ENCODE measurements around the gene CCL21.

Gene CCL21

DNA sequence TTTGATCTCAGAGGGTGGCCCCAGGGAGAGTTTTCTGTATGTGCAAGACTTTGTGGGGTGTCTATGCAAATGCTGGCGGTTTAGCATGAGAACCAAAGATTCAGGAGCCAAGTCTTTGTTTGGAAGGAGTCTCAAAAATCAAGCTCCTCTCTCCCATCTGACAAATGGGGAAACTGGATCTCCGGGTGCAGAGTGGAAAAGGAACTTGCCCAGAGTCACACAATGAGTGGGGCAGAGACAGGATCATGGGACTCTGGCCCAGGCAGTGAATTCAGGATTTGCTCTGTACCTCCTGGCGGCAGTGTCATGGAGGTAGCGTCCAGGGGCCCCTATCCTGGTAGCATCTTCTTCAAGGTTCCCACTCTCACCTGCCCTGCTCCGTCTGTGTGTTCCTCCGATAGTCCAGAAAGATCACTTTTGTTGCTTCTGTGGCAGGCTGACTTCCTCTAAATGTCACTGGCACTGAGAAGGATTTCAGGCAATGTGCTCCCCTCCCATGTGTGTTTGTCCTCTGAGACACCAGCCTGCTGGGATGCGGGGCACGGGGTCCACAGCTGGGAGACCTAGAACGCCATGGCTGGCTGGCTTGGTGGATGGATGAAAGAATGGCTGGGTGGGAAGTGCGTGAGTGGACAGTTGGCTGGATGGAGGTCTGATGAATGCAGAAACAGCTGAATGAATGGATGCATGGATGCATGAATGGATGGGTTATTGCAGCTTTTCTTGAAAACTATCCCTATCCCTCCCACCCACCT is 22.5 kb downstream of the CCL21 start:
- Histone ChIP-seq H3K27ac (ENCODE audit: low read depth, low read length) (no peak overlapping the region), H3K36me3 (ENCODE audit: control insufficient read depth, insufficient read depth, low read length) (no peaks in the 10 kb centered on the region), H3K9ac (ENCODE audit: low read depth, low read length) (no peak overlapping the region), H3K4me3 (ENCODE audit: low read depth, low read length) (no peak overlapping the region), H3K9me3 (ENCODE audit: control insufficient read depth, insufficient read depth, low read length) (no peaks in the 10 kb centered on the region), H3K4me1 (ENCODE audit: control insufficient read depth, insufficient read depth, low read length) (peaks cover 8% of the 10 kb centered on the region; the same call in 1 of the 2 replicates), H3K27me3 (ENCODE audit: control insufficient read depth, insufficient read depth, low read length) (no peaks in the 10 kb centered on the region)

GRCh38 chr9:34686732-34687131 is 23.2 kb downstream of the CCL21 start:
- Histone ChIP-seq H3K4me3 (ENCODE audit: low read depth, low read length) (no peak overlapping the region), H3K4me1 (ENCODE audit: control insufficient read depth, insufficient read depth, low read length) (peaks cover 8% of the 10 kb centered on the region; the same call in 1 of the 2 replicates), H3K36me3 (ENCODE audit: control insufficient read depth, insufficient read depth, low read length) (no peaks in the 10 kb centered on the region), H3K9ac (ENCODE audit: low read depth, low read length) (no peak overlapping the region), H3K27me3 (ENCODE audit: control insufficient read depth, insufficient read depth, low read length) (no peaks in the 10 kb centered on the region), H3K9me3 (ENCODE audit: control insufficient read depth, insufficient read depth, low read length) (no peaks in the 10 kb centered on the region), H3K27ac (ENCODE audit: low read depth, low read length) (no peak overlapping the region)

DNA sequence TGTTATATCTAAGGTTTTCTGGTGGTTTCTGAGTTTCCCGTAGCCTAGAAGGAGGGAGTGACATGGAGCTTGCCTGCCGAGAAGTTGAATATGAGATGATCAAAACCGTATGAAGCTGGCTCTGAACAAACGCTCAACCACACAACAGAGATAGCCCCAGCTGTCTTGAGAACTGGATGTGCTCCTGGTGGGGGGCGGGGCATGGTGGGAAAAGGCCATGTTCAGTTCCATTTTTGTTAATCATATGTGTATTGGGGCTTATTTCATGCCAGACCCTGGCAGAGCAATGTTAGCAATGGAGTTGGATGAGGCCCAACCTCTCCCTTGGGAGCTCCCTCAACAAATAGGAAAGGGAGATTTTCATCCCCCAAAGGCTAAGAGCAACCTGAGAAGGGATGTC is 23.7 kb downstream of the CCL21 start:
- Histone ChIP-seq H3K4me1 (ENCODE audit: control insufficient read depth, insufficient read depth, low read length) (peaks cover 8% of the 10 kb centered on the region; the same call in 1 of the 2 replicates), H3K27me3 (ENCODE audit: control insufficient read depth, insufficient read depth, low read length) (no peaks in the 10 kb centered on the region), H3K36me3 (ENCODE audit: control insufficient read depth, insufficient read depth, low read length) (no peaks in the 10 kb centered on the region), H3K27ac (ENCODE audit: low read depth, low read length) (no peak overlapping the region), H3K9me3 (ENCODE audit: control insufficient read depth, insufficient read depth, low read length) (no peaks in the 10 kb centered on the region), H3K4me3 (ENCODE audit: low read depth, low read length) (no peak overlapping the region), H3K9ac (ENCODE audit: low read depth, low read length) (no peak overlapping the region)

DNA sequence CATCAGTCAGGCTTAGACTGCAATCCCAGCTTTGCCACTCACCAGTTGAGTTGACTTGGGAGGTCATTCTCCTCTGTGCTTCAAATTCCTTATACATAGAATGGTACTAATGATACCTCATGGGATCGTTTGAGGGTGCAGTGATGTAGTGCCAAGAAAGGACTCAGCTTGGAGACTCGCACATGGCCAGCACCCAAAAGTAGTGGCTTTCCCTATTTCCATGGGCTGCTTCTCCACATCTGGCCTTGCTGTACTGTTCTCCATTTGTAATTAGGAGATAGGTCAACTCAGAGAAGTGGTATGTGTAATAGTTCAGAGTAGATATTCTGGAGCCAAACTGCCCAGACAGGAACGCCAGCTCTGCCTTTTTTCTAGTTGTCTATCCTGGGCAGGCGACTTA is 24.3 kb downstream of the CCL21 start:
- H3K4me3 ChIP-seq (ENCODE audit: low read depth, low read length) = no peak overlapping the region
- no peak overlapping the region for H3K27ac ChIP-seq (ENCODE audit: low read depth, low read length)
- no peaks in the 10 kb centered on the region for H3K36me3 ChIP-seq (ENCODE audit: control insufficient read depth, insufficient read depth, low read length)
- no peaks in the 10 kb centered on the region for H3K9me3 ChIP-seq (ENCODE audit: control insufficient read depth, insufficient read depth, low read length)
- peaks cover 8% of the 10 kb centered on the region; the same call in 1 of the 2 replicates for H3K4me1 ChIP-seq (ENCODE audit: control insufficient read depth, insufficient read depth, low read length)
- H3K9ac ChIP-seq (ENCODE audit: low read depth, low read length) = no peak overlapping the region
- no peaks in the 10 kb centered on the region for H3K27me3 ChIP-seq (ENCODE audit: control insufficient read depth, insufficient read depth, low read length)

DNA sequence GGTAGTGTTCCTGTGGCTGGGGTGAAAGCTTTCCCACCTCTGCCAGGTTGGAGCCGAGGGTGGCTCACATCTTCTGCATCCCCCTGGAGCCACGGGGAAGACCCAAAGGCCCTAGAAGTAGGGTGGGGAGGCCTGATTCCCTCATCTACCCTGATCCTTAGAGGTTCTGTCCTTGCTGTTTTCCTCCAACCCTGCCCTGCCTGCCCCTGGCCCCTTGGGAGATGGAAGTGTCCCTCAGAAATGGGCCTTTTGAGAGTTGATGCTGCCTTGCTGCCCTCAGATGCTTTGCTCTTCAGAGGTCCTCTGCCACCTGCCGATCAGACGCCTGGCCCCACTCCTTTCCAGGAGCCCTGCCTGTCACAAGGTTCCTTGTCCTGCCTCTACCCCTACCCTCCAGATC is 25.1 kb downstream of the CCL21 start:
- H3K27ac ChIP-seq (ENCODE audit: low read depth, low read length) = no peak overlapping the region
- H3K9me3 ChIP-seq (ENCODE audit: control insufficient read depth, insufficient read depth, low read length) = no peaks in the 10 kb centered on the region
- no peak overlapping the region for H3K9ac ChIP-seq (ENCODE audit: low read depth, low read length)
- H3K36me3 ChIP-seq (ENCODE audit: control insufficient read depth, insufficient read depth, low read length) = no peaks in the 10 kb centered on the region
- H3K4me1 ChIP-seq (ENCODE audit: control insufficient read depth, insufficient read depth, low read length) = peaks cover 8% of the 10 kb centered on the region; the same call in 1 of the 2 replicates
- H3K4me3 ChIP-seq (ENCODE audit: low read depth, low read length) = no peak overlapping the region
- H3K27me3 ChIP-seq (ENCODE audit: control insufficient read depth, insufficient read depth, low read length) = no peaks in the 10 kb centered on the region

DNA sequence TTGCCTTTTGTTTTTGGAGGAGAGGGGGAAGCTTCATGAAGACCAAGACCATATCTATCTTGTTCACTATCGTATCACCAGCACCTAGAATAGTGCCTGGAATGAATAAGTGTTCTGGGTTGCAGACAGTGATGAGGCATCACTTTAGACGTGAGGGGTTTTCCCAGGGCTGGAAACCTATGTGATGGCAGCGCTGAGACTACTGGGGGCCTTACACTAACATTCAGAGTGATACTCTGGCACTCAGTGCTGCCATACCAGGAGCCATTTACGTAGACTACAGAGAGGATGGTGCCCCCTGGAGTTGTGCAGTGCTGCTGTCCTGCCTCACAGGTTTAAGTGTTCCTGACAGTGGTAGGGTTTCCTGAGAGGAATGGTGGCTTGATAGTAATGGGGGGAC is 25.8 kb downstream of the CCL21 start:
- H3K9me3 ChIP-seq (ENCODE audit: control insufficient read depth, insufficient read depth, low read length) = no peaks in the 10 kb centered on the region
- H3K9ac ChIP-seq (ENCODE audit: low read depth, low read length) = no peak overlapping the region
- H3K36me3 ChIP-seq (ENCODE audit: control insufficient read depth, insufficient read depth, low read length) = no peaks in the 10 kb centered on the region
- H3K27me3 ChIP-seq (ENCODE audit: control insufficient read depth, insufficient read depth, low read length) = no peaks in the 10 kb centered on the region
- no peak overlapping the region for H3K4me3 ChIP-seq (ENCODE audit: low read depth, low read length)
- H3K27ac ChIP-seq (ENCODE audit: low read depth, low read length) = no peak overlapping the region
- peaks cover 8% of the 10 kb centered on the region; the same call in 1 of the 2 replicates for H3K4me1 ChIP-seq (ENCODE audit: control insufficient read depth, insufficient read depth, low read length)

DNA sequence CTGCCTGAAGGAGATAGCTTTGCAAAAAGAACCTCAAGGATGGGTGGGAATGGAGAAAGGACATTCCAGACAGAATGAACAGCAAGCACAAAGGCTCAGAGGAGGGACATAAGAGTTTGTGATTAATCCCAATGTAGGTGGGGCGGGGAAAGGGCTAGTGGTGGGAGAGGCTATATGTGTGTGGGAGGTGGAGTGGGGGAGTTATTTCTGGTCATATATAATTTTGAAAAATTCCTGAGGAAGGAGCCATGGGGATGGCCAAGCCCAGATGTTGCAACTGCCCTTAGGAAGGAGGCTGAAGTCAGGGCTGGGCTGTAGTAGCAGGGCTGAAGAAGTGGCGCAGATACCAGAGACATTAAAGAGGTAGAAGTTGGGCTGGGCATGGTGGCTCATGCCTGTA is 34.1 kb downstream of the CCL21 start:
- Histone ChIP-seq H3K4me1 (ENCODE audit: control insufficient read depth, insufficient read depth, low read length) (no peaks in the 10 kb centered on the region), H3K4me3 (ENCODE audit: low read depth, low read length) (no peak overlapping the region), H3K9me3 (ENCODE audit: control insufficient read depth, insufficient read depth, low read length) (no peaks in the 10 kb centered on the region), H3K9ac (ENCODE audit: low read depth, low read length) (no peak overlapping the region), H3K27ac (ENCODE audit: low read depth, low read length) (no peak overlapping the region), H3K36me3 (ENCODE audit: control insufficient read depth, insufficient read depth, low read length) (no peaks in the 10 kb centered on the region), H3K27me3 (ENCODE audit: control insufficient read depth, insufficient read depth, low read length) (no peaks in the 10 kb centered on the region)

DNA sequence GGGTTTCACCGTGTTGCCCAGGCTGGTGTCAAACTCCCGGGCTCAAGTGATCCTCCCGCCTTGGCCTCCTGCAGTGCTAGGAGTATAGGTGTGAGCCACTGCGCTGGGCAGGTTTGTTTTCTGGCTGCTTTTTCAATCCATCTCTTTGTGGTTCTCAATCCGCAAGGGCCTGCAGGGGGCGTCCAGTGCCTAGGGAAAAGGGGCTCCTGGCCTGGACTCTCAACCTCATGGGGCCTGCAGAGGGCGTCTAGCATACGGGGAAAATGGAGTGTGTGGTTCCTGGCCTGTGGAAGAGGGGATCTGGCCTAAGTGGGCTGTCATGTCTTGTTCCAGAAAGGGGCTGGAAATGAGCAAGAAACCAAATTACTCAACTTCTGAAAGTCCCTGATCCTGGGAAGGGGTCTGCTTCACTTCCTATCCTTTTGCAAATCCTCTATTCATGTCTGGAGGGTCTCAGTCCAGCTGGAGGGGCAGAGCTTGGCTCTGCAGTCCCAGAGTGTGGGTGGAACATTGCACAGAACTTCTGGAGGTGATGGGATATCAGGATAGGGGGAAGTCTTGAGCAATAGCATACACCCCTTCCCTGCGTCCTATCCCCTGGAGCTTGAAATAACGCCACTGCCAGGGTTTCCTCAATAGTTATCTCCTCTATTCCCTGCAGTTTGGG is 34.8 kb downstream of the CCL21 start:
- Histone ChIP-seq H3K9ac (ENCODE audit: low read depth, low read length) (no peak overlapping the region), H3K9me3 (ENCODE audit: control insufficient read depth, insufficient read depth, low read length) (no peaks in the 10 kb centered on the region), H3K36me3 (ENCODE audit: control insufficient read depth, insufficient read depth, low read length) (no peaks in the 10 kb centered on the region), H3K4me1 (ENCODE audit: control insufficient read depth, insufficient read depth, low read length) (no peaks in the 10 kb centered on the region), H3K27ac (ENCODE audit: low read depth, low read length) (no peak overlapping the region), H3K4me3 (ENCODE audit: low read depth, low read length) (no peak overlapping the region), H3K27me3 (ENCODE audit: control insufficient read depth, insufficient read depth, low read length) (no peaks in the 10 kb centered on the region)

GRCh38 chr9:34674440-34674839 is 35.5 kb downstream of the CCL21 start:
- Histone ChIP-seq H3K27me3 (ENCODE audit: control insufficient read depth, insufficient read depth, low read length) (no peaks in the 10 kb centered on the region), H3K4me3 (ENCODE audit: low read depth, low read length) (no peak overlapping the region), H3K36me3 (ENCODE audit: control insufficient read depth, insufficient read depth, low read length) (no peaks in the 10 kb centered on the region), H3K4me1 (ENCODE audit: control insufficient read depth, insufficient read depth, low read length) (no peaks in the 10 kb centered on the region), H3K9me3 (ENCODE audit: control insufficient read depth, insufficient read depth, low read length) (no peaks in the 10 kb centered on the region), H3K9ac (ENCODE audit: low read depth, low read length) (no peak overlapping the region), H3K27ac (ENCODE audit: low read depth, low read length) (no peak overlapping the region)

- no peaks in the 10 kb centered on the region for H3K4me1 ChIP-seq (ENCODE audit: control insufficient read depth, insufficient read depth, low read length)
- no peak overlapping the region for H3K9ac ChIP-seq (ENCODE audit: low read depth, low read length)
- 0 out of 2 replicates have a peak, but pooled peaks cover 5% of the 10 kb centered on the region for H3K36me3 ChIP-seq (ENCODE audit: control insufficient read depth, insufficient read depth, low read length)
- no peak overlapping the region for H3K4me3 ChIP-seq (ENCODE audit: low read depth, low read length)
- H3K9me3 ChIP-seq (ENCODE audit: control insufficient read depth, insufficient read depth, low read length) = no peaks in the 10 kb centered on the region
- no peaks in the 10 kb centered on the region for H3K27me3 ChIP-seq (ENCODE audit: control insufficient read depth, insufficient read depth, low read length)
- H3K27ac ChIP-seq (ENCODE audit: low read depth, low read length) = no peak overlapping the region
Measured at GRCh38 chr9:34671307-34671706, 38.6 kb downstream of the CCL21 start.

DNA sequence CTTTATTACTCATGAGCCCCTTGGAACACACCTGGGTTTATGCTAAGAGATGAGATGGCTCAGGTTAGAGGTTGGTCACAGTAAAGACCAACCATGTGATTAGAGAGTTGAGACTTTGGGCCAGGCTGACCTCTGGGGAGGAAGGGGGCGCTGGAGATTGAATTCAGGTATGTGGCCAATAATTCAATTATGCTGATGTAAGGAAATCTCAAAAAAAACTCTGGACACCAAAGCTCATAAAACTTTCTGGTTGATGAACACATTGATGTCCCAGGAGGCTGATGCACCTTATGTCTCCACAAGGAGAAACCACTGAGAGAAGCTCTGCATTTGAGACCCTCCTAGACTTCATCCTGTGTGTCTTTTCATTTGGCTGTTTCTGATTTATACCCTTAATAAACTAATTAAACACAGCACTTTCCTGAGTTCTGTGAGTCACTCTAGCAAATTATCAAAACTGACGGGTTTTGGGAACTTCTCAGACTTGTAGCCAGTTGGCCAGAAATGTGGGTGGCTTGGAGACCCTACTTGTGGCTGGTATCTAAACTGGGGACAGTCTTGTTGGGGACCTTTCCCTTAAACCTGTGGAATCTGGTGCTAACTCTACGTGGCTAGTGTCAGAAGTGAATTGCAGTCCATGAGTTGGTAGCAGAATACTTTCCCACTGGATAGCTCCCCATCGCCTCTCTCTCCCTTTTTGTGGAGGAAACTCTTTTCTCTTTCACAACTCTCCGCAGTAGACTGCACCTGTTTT is 40.0 kb downstream of the CCL21 start:
- no peaks in the 10 kb centered on the region for H3K27me3 ChIP-seq (ENCODE audit: control insufficient read depth, insufficient read depth, low read length)
- no peak overlapping the region for H3K4me3 ChIP-seq (ENCODE audit: low read depth, low read length)
- H3K36me3 ChIP-seq (ENCODE audit: control insufficient read depth, insufficient read depth, low read length) = 0 out of 2 replicates have a peak, but pooled peaks cover 5% of the 10 kb centered on the region
- no peak overlapping the region for H3K9ac ChIP-seq (ENCODE audit: low read depth, low read length)
- no peaks in the 10 kb centered on the region for H3K9me3 ChIP-seq (ENCODE audit: control insufficient read depth, insufficient read depth, low read length)
- no peak overlapping the region for H3K27ac ChIP-seq (ENCODE audit: low read depth, low read length)
- H3K4me1 ChIP-seq (ENCODE audit: control insufficient read depth, insufficient read depth, low read length) = no peaks in the 10 kb centered on the region

Measured in HUES48 (cell line).